ENCODE measurements around the gene ZNF140. TPM values are rescaled to one million over a fixed set of nuclear protein-coding genes. Genes with fewer than 3 reads are reported as not detected.
A peak's percentile ranks its signal among the peaks of the same experiment; 100 is the strongest.

ZNF140 gene
- 9.9 TPM for polyA plus RNA-seq (2013, experiment 1 of 2; ENCODE audit: insufficient read length)
- 8.5 TPM for polyA plus RNA-seq (2013, experiment 2 of 2; ENCODE audit: insufficient read length)

DNA sequence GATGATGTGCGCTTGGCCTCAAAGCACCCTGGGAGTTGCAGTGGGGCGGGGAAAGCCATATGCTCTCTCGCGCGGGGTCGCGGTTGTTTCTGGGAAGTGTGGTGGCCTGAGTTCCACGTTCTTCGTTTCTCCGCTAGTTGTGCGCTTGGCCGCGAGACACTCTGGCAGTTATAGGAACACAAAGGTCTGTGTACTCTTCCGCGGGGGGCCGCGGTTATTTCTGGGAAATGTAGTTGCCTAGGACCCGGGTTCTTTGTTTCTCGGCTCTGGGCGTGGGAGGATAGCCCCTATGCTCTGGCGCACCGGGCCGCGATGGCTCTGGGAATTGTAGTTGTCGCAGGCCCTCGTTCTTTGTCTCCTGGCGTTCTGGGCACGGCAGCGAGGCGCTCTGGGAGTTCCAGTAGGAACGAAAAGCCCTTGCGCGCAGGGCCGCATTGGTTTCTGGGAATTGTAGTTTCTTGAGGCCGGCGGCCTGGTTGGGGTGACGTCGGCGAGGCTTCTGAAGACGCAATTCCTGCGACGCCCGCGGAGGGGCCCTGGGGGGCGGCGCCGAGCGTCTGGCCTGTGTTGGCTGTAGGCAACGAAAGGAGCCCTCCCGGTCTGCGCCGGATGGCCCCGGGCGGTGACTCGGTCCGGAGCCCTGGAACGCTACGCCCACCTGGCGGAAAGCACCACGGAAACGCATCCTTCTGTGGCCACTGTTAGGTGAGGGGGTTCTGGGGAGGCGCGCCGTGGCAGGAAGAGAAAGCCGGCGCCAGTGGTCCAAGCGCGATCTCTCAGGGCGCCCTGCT is at the start of gene ZNF140:
Gene ZNF140, plus strand, starts transcription at position 556 of the 791 bp plus-strand sequence. CDS start 398 bp downstream, outside the sequence.
- peak; percentile 96 for DNase-seq

DNA sequence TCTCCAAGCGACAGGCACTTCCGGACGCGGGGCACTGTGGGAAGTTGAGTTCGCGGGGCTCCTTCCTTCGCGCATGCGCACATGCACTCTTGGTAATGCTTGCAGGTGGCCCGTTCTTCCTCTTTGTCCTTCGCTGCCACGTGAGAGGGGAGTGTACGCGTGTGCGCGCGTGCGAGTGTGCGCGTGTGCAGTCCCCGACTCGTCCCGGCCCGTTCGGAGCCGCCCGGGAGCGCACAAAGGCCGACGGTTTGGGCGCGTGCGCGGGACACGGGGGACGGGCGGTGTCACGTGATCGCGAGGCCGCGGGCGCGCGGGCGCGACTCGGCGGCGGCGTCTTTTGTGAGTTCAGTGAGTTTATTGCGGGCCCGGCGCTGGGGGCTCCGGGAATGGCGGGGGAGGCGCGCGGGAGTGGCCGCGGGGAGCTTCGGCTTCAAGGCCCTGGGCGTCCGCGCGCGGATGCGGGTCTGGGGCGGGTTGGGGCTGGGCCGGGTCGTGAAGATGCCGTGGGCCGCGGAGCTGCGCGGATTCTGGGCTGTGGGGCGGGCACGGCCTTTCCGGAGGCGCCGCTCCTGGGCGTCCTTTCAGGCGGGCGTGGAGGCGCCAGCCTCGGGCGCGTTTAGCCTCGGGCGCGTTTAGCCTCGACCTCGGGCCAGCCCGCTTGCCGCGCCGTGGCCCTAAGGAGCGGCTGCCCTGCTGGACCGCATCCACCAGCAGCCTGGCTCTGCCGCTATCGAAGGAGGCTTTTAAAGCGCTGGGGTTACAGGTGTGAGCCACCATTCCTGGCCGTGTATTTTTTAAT is 43.3 kb upstream of the ZNF140 start, which contains the start of gene ZNF84:
Gene ZNF84, plus strand, starts transcription at position 303 of the 799 bp plus-strand sequence. CDS start 3,959 bp downstream, outside the sequence.
- DNase-seq, result peak; percentile 98

DNA sequence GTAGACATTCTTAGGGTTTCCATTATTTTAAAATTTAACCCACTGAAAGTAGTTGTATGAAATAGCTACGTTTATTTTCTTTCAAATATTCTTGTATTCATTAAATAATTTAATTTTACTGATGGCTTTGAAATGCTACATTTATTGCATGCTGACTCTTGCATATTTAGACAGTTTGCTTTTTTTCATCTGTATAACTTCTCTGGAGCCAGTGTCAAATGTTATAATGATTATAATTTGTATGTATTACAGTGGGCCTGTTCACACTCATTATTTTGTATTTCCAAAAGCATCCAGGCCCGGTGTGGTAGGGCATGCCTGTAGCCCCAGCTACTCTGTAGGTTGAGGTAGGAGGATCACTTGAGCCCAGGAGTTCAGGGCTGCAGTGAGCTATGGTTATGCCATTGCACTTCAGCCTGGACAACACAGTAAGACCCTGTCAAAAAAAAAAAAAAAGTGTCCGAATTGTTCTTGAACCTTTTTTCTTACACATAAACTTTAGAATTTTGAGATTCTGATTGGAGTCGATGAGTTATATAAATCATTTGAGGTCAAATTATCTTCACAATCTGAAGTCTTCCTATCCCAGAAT is 42.5 kb upstream of the ZNF140 start:
- DNase-seq, result no peak

DNA sequence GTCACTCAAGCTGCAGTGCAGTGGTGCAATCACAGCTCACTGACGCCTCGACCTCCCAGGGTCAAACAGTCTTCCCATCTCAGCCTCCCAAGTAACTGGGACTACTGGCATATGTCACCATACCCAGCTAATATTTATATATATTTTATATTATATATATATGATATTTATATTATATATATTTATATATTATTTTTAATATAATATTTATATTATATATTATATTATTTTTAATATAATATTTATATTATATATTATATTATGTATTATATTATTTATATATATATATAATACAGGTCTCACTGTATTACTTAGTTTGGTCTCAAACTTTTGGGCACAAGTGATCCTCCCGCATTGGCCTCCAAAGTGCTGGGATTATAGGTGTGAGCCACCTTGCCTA is 34.0 kb upstream of the ZNF140 start:
- DNase-seq, result no peak

GRCh38 chr12:133057446-133057845 is 23.3 kb upstream of the ZNF140 start:
- no peak for DNase-seq

GRCh38 chr12:133058203-133059113 is 22.3 kb upstream of the ZNF140 start:
- DNase-seq, result no peak

GRCh38 chr12:133061954-133062353 is 18.8 kb upstream of the ZNF140 start:
- DNase-seq, result no peak

DNA sequence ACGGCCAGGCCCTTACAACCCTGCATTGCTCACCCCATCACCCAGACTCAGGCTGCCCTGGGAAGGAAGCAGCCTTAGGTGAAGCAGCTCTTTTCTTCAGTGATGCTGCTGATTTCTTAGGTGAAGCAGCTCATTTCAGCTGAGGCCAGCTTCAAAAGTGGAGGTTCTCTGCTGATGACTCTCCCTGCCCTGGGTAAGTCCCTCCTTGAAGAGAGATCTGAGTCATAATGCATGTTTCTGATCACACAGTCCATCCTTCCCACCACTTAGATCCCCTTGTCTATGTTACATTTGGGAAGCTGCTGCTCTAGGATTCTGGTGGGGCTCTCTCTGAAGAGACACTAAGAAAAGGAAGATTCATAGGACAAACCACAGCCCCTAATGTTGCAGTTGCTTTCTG is 17.2 kb upstream of the ZNF140 start:
- DNase-seq, result no peak

DNA sequence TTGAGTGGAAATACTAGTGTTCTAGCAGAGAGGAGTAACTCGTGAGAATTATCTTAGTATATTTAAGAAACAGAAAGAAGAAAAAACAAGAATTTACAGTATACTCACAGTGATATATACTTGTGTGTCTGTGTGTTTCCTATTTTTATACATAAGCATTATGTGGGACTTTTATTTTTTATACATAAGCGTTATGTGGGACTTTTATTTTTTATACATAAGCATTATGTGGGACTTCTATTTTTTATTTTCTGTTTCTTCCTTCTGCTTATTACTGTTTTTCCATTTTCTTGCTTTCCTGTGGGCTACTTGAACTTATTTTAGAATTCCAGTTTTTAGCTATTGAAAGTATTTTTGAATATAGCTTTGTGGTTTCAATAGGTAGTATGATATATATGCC is 6.9 kb upstream of the ZNF140 start:
- DNase-seq, result no peak

DNA sequence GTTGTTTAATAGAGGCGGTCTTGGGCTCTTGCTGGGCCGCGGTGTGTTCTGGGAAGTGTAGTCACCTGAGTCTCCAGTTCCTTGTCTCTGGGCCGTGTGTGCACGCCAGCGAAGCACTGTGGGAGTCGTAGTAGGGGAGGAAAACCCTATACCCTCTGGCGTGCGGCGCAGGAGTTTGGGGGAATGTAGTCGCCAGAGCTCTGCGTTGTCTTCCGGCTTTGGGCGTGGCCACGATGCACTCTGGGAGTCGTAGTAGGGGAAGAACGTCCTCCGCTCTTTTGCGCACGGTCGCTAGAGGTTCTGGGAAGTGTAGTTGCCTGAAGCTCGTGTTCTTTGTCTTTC is 726 bp upstream of the ZNF140 start:
- DNase-seq, result peak; percentile 99

- DNase-seq, result no peak
Measured at GRCh38 chr12:133081159-133081780, 547 bp downstream of the ZNF140 start.

- DNase-seq, result no peak
Measured at GRCh38 chr12:133083345-133083744, 2.6 kb downstream of the ZNF140 start.

DNA sequence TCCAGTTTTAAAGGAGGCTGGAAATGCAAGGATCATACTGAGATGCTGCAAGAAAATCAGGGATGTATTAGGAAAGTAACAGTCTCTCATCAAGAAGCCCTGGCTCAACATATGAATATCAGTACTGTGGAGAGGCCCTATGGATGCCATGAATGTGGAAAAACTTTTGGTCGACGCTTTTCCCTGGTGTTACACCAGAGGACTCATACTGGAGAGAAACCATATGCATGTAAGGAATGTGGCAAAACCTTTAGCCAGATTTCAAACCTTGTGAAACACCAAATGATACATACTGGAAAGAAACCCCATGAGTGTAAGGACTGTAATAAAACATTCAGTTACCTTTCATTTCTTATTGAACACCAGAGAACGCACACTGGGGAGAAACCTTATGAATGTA is 24.9 kb downstream of the ZNF140 start:
- DNase-seq, result no peak

- peak; percentile 9 for DNase-seq
Measured at GRCh38 chr12:133106253-133106652, 25.5 kb downstream of the ZNF140 start.

GRCh38 chr12:133107121-133107520 is 26.4 kb downstream of the ZNF140 start:
- no peak for DNase-seq

DNA sequence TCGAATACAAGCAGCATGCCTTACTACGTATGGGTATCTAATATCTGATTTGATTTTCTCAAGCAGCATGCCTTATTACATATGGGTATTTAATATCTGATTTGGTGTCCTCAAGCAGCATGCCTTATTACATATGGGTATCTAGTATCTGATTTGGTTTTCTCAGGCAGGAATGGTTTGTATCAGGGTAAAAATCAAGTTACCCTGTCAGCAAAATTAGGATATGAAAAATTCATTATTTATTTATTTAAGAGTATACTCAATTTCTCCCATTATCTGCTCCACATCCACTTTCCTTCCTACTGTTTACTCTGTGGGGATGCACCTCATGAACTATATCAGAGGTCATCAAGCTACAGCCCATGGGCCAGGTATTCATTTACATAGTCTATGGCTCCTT is 27.4 kb downstream of the ZNF140 start:
- no peak for DNase-seq

- DNase-seq, result no peak
Measured at GRCh38 chr12:133120385-133121191, 39.9 kb downstream of the ZNF140 start.

DNA sequence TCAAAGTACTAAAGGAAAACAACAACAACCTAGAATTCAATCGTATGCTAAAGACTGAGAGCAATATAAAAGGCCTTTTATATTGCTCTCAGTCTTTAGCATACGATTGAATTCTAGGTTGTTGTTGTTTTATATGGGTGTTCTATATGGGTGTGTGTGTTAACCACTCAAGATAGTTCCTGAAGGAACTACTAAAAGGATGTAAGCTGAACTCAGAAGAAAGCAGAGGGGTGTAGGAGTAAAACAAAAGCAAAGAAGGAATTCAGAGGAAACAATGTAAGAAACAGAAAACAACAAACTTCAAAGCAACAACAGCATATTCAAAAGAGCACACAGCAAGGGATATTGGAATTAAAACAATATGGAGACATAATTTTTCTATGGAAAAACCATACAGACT is 44.0 kb downstream of the ZNF140 start:
- no peak for DNase-seq

DNA sequence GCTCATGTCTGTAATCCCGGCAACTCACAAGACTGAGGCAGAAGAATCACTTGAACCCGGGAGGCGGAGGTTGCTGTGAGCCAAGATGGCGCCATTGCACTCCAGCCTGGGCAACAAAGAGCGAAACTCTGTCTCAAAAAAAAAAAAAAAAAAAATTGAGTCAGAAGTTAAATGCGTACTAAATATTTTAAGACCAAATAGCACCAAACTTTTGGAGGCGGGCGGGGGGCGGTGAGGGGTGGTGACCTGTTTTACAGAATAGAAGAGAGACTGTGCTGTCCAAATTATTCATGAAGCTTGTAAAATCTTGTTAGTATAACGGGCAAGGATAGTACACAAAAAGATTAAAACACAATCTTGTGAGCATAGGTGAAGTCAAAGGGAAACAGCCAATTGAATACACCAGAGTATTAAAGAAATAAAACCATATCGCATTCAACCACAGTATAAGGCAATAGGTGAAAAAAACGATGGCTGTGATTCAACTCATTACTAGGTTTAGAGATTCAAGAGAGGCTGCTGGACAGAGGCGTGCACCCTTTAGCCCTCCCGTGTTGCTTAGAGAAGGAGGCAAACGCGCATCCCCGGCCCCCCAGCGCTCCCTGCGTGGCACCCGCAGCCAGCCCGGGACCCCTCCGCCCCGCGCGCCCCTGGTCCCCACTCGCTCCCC is 48.8 kb downstream of the ZNF140 start:
- no peak for DNase-seq
